Type B pancreatic cell (in vitro differentiated cells): ENCODE data around the gene MTG2. TPM values are rescaled to one million over a fixed set of nuclear protein-coding genes. Genes with fewer than 3 reads are reported as not detected.

Experiments
- DNase-seq: peaks from one replicate; pipeline ENCODE4 v3.0.0; 2021; ENCODE audit warnings: mixed read lengths; ENCODE audit not compliant: unreplicated experiment; ENCODE audit errors: extremely low spot score
- H3K27ac Mint-ChIP-seq: 2 replicates; pipeline ENCODE4 v1.8.0; 2021; ENCODE audit warnings: mild to moderate bottlenecking, mixed read lengths
- H3K27me3 Mint-ChIP-seq: 2 replicates; pipeline ENCODE4 v1.8.0; 2021; ENCODE audit warnings: mixed read lengths
- H3K36me3 Mint-ChIP-seq: 2 replicates; pipeline ENCODE4 v1.8.0; 2021; ENCODE audit warnings: mixed read lengths
- H3K4me1 Mint-ChIP-seq: one replicate; pipeline ENCODE4 v1.8.0; 2021; ENCODE audit warnings: mixed read lengths; ENCODE audit not compliant: unreplicated experiment
- H3K4me3 Mint-ChIP-seq: 2 replicates; pipeline ENCODE4 v1.8.0; 2021; ENCODE audit warnings: mild to moderate bottlenecking, mixed read lengths
- H3K9me3 Mint-ChIP-seq: 2 replicates; pipeline ENCODE4 v1.8.0; 2021; ENCODE audit warnings: mixed read lengths
- CTCF ChIP-seq: fragments of 200-600 bp; sonication (generic); conservative IDR thresholded peaks from 2 replicates; pipeline ENCODE4 v1.5.0; 2021; ENCODE audit warnings: antibody characterized with exemption, mild to moderate bottlenecking
- total RNA-seq: library from RNA; stranded (reverse); gene quantifications from 2 replicates; pipeline ENCODE4 v1.2.1, GENCODE V29; 2021; ENCODE audit warnings: low replicate concordance

MTG2 gene
- total RNA-seq, 1 donor from 2014 or later = 37.4 TPM

DNA sequence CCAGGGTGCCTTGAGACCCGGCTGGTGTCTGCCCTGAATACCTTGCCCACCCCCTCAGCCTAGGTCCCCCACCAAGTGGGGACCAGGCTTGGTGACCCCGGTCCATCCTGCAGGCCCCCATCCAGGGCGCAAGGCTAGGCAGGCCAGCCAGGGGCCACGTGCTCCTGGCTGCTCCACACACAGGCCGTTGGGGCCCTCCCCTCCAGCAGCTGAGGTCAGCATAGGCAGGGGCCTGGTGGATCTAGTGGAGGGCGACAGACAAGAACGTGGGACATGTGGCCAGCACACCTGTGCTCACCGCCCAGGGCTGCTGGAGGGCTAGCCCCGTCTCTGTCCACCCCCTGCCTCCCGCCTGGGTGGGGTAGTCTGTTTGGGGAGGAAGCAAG lies 44.8 kb downstream of the MTG2 start:
- H3K27me3 Mint-ChIP-seq = peaks cover 41% of the 10 kb centered on the region
- no peaks in the 10 kb centered on the region for H3K9me3 Mint-ChIP-seq
- H3K4me1 Mint-ChIP-seq = no peaks in the 10 kb centered on the region
- no peak for DNase-seq
- H3K27ac Mint-ChIP-seq = no peak overlapping the region
- H3K36me3 Mint-ChIP-seq = no peaks in the 10 kb centered on the region
- no peak for TF ChIP-seq CTCF
- H3K4me3 Mint-ChIP-seq = no peak overlapping the region

DNA sequence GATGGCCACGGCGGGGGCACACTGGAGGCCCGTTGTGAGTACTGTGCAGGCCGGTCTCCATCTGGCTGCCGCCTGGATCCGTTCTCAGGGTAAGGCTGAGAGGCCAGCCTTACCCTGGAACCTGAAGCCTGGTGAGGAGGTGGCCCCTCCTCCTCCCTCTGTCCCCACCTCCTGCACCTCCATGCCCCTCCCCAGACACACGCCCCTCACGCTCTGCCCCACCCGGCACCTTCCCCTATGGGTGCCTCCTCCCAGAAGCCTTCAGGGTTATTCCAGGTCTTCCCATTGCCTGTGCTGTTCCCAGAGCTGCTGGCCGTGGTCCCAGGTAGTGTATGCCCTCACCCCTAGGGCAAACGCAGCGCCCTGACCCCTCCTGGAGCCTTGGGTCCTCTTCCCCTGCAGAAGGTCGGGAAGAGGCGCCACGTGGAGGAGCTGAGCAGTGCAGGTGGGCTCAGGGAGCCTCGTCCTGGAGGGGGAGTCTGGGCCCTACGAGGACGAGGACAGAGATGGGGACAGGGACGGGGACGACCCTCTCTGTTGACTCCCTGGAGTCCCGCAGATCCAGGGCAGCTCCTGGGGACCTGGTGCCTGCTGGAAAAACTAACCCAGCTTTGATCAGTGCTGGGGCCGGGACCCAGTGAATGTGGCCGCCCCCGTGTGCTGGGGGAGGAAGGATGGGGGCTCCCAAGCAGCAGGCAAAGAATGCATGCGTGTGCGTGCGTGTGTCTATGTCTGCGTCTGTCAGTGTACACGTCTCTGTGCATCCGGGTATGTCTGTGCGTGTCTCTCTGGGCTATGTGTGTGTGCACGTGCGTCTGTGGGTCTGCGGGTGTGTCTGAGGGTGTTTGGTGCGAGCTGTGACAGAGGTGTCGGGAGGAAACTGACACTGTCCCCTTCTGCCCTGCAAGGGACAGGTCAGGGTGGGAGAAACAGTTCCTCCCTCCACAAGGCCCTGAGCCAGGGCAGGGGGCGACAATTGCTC lies 45.4 kb downstream of the MTG2 start:
- no peak for TF ChIP-seq CTCF
- Mint-ChIP-seq H3K27ac (no peak overlapping the region), H3K36me3 (no peaks in the 10 kb centered on the region), H3K27me3 (peaks cover 34% of the 10 kb centered on the region), H3K4me3 (no peak overlapping the region), H3K9me3 (no peaks in the 10 kb centered on the region), H3K4me1 (no peaks in the 10 kb centered on the region)
- DNase-seq = no peak

DNA sequence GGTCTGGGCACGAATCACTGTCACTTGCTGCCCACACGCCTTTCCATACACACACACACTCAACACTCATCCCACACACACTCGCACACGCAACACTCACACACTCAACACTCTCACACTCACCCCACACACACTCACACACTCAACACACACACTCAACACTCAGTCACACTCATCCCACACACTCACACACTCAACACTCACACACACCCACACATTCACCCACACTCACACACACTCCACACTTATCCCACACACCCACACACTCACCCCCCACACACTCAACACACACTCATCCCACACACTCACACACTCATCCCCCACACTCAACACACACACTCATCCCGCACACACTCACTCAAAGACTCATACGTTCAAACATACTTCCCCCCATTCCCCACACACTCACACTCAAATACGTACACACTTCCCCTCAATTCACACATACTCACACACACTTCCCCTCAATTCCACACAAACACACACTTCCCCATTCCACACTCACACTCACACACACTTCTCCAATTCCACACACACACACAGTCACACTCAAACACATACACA lies 46.2 kb downstream of the MTG2 start:
- no peak for TF ChIP-seq CTCF
- Mint-ChIP-seq H3K27ac (no peak overlapping the region), H3K36me3 (no peaks in the 10 kb centered on the region), H3K4me1 (no peaks in the 10 kb centered on the region), H3K27me3 (peaks cover 28% of the 10 kb centered on the region), H3K9me3 (no peaks in the 10 kb centered on the region), H3K4me3 (no peak overlapping the region)
- no peak for DNase-seq

- Mint-ChIP-seq H3K4me3 (no peak overlapping the region), H3K27me3 (peaks cover 22% of the 10 kb centered on the region), H3K36me3 (no peaks in the 10 kb centered on the region), H3K4me1 (no peaks in the 10 kb centered on the region), H3K9me3 (no peaks in the 10 kb centered on the region), H3K27ac (no peak overlapping the region)
- no peak for TF ChIP-seq CTCF
- no peak for DNase-seq
These were observed 46.8 kb downstream of the MTG2 start for GRCh38 chr20:62229667-62230066.

DNA sequence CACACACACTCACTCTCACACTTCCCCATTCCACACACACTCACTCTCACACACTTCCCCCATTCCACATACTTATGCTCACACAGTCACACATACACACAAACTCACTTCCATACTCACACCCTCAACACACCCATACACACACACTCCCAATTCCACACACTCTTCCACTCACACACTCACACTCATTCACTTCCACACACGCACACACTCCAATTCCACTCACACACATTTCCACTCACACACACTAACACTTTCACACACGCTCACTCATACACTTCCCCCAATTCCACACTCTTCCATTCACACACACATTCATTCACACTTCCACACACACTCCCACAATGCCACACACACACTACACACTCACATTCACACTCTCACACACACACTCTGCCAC lies 47.4 kb downstream of the MTG2 start:
- no peak for TF ChIP-seq CTCF
- Mint-ChIP-seq H3K27ac (no peak overlapping the region), H3K4me3 (no peak overlapping the region), H3K36me3 (no peaks in the 10 kb centered on the region), H3K4me1 (no peaks in the 10 kb centered on the region), H3K27me3 (peaks cover 16% of the 10 kb centered on the region), H3K9me3 (no peaks in the 10 kb centered on the region)
- no peak for DNase-seq
